22Rv1 (cell line): ENCODE data around the gene CACHD1.

Source experiments
- ZFX ChIP-seq: fragments of 450-650 bp; IDR thresholded peaks from 2 replicates; pipeline ENCODE4 v1.6.1; 2017; ENCODE audit warnings: antibody characterized with exemption, borderline replicate concordance
- TF ChIP-seq, protein P1 (sequence below): fragments of 450-650 bp; IDR thresholded peaks from 2 replicates; pipeline ENCODE4 v1.5.1; 2017; ENCODE audit warnings: mild to moderate bottlenecking

DNA sequence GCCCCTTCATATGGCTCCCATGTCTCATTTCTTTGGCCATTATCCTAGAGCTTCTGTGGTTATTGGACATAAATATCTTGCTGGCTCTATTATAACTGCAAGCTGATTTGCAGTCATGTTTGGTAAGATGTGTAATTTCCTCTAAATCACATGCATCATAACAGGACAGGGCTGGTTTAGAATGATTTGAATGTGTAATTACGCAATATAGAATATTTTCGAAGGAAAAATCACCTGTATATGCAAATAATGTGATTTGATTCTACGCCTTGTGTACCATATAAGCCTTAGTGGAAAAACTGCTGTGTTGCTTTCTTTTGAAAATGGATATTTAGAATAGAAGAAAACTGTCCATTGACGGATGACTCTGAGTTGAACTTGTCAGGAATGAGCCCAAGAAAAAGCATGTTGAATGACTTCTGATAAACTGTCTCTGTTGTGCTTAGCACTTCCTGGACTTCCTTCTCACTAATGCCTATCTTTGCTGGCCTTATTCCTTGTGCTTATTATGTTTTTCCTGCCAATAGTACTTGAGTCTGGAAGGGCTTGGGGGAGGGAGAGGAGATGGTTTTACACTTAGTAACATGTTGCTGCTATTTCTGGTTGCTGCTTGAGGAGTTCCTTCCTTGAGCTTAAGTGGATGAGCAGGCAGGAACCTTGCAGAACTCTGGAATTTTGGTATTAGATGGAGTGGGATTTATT is 6.5 kb downstream of the CACHD1 start:
- TF ChIP-seq, protein P1, sequence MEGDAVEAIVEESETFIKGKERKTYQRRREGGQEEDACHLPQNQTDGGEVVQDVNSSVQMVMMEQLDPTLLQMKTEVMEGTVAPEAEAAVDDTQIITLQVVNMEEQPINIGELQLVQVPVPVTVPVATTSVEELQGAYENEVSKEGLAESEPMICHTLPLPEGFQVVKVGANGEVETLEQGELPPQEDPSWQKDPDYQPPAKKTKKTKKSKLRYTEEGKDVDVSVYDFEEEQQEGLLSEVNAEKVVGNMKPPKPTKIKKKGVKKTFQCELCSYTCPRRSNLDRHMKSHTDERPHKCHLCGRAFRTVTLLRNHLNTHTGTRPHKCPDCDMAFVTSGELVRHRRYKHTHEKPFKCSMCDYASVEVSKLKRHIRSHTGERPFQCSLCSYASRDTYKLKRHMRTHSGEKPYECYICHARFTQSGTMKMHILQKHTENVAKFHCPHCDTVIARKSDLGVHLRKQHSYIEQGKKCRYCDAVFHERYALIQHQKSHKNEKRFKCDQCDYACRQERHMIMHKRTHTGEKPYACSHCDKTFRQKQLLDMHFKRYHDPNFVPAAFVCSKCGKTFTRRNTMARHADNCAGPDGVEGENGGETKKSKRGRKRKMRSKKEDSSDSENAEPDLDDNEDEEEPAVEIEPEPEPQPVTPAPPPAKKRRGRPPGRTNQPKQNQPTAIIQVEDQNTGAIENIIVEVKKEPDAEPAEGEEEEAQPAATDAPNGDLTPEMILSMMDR = no peak
- TF ChIP-seq ZFX = no peak
